Psoas muscle (tissue), 8 donors: ENCODE measurements around the gene ACKR3. TPM values are rescaled to one million over a fixed set of nuclear protein-coding genes. Genes with fewer than 3 reads are reported as not detected.
A peak's percentile ranks its signal among the peaks of the same experiment; 100 is the strongest.

Experiments
- ATAC-seq, 4 donors: fragments of 200-7000 bp; cut with Tn5 transposase; one replicate each; pipeline ENCODE4 v1.9.1; 2020; ENCODE audit warnings: moderate library complexity in 3 of 4, mild to moderate bottlenecking in 2 of 4
- DNase-seq, 2 donors: peaks; one replicate each; pipeline ENCODE4 v3.0.0-alpha.2; 2020
- H3K27ac ChIP-seq: fragments of 200-600 bp; one replicate; pipeline ENCODE4 v1.8.0; 2022
- H3K27me3 ChIP-seq, 3 donors: fragments of 200-600 bp in 1 of 3; one replicate each; pipeline versions ENCODE4 v1.6.1 to v1.8.0; 2013 to 2022; ENCODE audit warnings: low read length in 2 of 3, mild to moderate bottlenecking in 2 of 3, moderate library complexity in 1 of 3; ENCODE audit not compliant: insufficient read depth in 3 of 3
- H3K36me3 ChIP-seq, 2 donors: fragments of 200-600 bp in 1 of 2; one replicate each; pipeline versions ENCODE4 v1.6.1 to v1.8.0; 2013 to 2022; ENCODE audit warnings: low read depth in 1 of 2, mild to moderate bottlenecking in 1 of 2, moderate library complexity in 1 of 2; ENCODE audit not compliant: insufficient read depth in 1 of 2
- H3K4me1 ChIP-seq: fragments of 200-600 bp; one replicate; pipeline ENCODE4 v1.8.0; 2022
- H3K4me3 ChIP-seq: fragments of 200-600 bp; one replicate; pipeline ENCODE4 v1.8.0; 2022; ENCODE audit warnings: mild to moderate bottlenecking
- H3K9me3 ChIP-seq: fragments of 200-600 bp; one replicate; pipeline ENCODE4 v1.8.0; 2022
- CTCF ChIP-seq: fragments of 200-600 bp; IDR thresholded peaks from one replicate; pipeline ENCODE4 v1.8.0; 2022; ENCODE audit warnings: antibody characterized with exemption
- WGBS, 3 donors: extraction: QIAGEN DNeasy Blood & Tissue Kit; methylation state at CpG; one replicate each; pipeline versions ENCODE4 v1.1.6 to v1.1.7; 2013; 5-methylcytosine and 5-hydroxymethylcytosine counted together
- intact Hi-C, 2 donors: fragments of 100-400 bp; cut with DNase I; formaldehyde crosslinking; loops; one replicate each; pipeline versions ENCODE4 v1.11.0 to v1.14.2; 2022
- polyA plus RNA-seq, 3 donors: library from polyadenylated mRNA; stranded (reverse); fragments of 200-250 nt; gene quantifications; one replicate each; pipeline ENCODE4 v1.2.3, GENCODE V29; 2013
- total RNA-seq, 4 donors: library from RNA; stranded (reverse); fragmentation: NEBNext Ultra II Directional in 2 of 4; extraction: Animal tissue kit (Norgen Biotek cat#: 25700) in 2 of 4; gene quantifications; one replicate each; pipeline versions ENCODE4 v1.2.1 to v1.2.4, GENCODE V29; 2021 to 2023
- donor health status: healthy with polysubstance abuse.
- donor health status: DM: no; HTN: no; CAD: no; lungs with moderate emphysema.
- donor health status: Bipolar disorder and iron deficiency.
- donor health status: healthy.
- donor health status: DM: yes; HTN: yes; CAD: no.
- donor health status: DM: no; HTN: no; CAD: no.
- donor health status: DM: no; HTN: no; CAD: no.
- donor health status: DM: yes; HTN: yes; CAD: no.

The ACKR3 gene
- total and polyA plus RNA-seq, 7 donors, result 7.8 to 25.3 (median 14.7) TPM

- Histone ChIP-seq H3K36me3 (no peaks in the 10 kb centered on the region), H3K4me3 (no peak overlapping the region), H3K27ac (no peak overlapping the region), H3K4me1 (no peaks in the 10 kb centered on the region), H3K27me3 (peaks cover 0 to 2% (median 0%) of the 10 kb centered on the region in 3 donors), H3K9me3 (no peaks in the 10 kb centered on the region)
- WGBS, 3 donors, result 88 to 90% (median 89%) methylated on average over 11 of the region's 11 CpGs
- intact Hi-C loops, result no loop called here
- DNase-seq (no peak), ATAC-seq (no peak)
- no peak for TF ChIP-seq CTCF
Observed at GRCh38 chr2:236558036-236558435, 11.6 kb upstream of the ACKR3 start.

DNA sequence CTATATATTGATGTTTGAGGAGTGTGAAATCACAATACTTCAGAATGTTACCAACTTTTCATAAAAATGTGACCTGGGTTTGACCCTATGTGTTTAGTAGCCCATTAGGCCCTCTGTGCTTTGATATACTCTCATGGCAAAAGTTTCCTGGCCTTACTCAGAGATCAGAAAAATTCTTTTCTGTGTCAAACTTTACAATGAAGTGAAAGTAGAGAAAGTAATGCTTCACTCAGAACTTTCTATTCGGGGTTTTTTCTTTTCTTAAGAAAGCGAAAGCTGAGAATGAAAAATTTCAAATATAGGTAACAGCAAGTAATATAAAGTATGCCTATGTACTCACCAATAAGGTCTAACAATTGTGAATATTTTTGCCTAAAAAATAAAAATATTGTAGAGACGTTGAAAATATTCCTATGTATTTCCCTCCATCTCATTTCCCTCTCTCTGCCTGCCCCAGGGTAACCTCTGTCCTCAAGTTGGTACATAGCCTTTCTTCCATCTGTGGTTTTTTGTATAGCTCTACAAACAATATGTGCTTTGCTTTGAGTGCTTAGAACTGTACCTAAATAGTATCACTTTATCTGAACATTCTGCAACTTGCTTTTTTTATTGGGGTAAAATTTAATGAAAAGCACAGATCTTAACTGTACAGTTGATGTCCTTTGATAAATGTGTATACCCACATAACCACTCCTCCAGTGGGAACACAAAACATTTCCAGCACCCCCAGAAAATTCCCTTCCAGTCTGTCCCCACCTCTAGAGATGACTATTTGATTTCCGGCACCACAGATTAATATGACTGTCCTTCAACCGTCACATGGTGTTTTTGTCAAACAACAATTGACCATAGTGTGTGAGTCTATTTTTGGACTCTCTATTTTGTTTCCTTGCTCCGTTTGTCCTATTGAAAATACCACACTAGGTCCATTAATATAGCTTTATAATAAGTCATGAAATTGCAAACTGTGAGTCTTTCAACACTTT is 10.3 kb upstream of the ACKR3 start:
- intact Hi-C loops, result no loop called here
- no peak overlapping the region for H3K4me3 ChIP-seq
- H3K36me3 ChIP-seq, result no peaks in the 10 kb centered on the region
- DNase-seq (no peak), ATAC-seq (no peak)
- no peak overlapping the region for H3K27ac ChIP-seq
- H3K9me3 ChIP-seq, result no peaks in the 10 kb centered on the region
- TF ChIP-seq CTCF, result no peak
- WGBS, 3 donors, result 53 to 63% (median 58%) methylated on average over 6 of the region's 6 CpGs
- H3K27me3 ChIP-seq, result peaks cover 0 to 2% (median 0%) of the 10 kb centered on the region in 3 donors
- no peaks in the 10 kb centered on the region for H3K4me1 ChIP-seq

- Histone ChIP-seq H3K4me3 (no peak overlapping the region), H3K4me1 (no peaks in the 10 kb centered on the region), H3K36me3 (no peaks in the 10 kb centered on the region), H3K27me3 (no peaks in the 10 kb centered on the region), H3K27ac (no peak overlapping the region), H3K9me3 (no peaks in the 10 kb centered on the region)
- DNase-seq (no peak), ATAC-seq (no peak)
- no peak for TF ChIP-seq CTCF
- intact Hi-C loops, result no loop called here
- 93 to 99% (median 96%) methylated on average over 3 of the region's 3 CpGs for WGBS, 3 donors
Observed at GRCh38 chr2:236561874-236562273, 7.8 kb upstream of the ACKR3 start.

DNA sequence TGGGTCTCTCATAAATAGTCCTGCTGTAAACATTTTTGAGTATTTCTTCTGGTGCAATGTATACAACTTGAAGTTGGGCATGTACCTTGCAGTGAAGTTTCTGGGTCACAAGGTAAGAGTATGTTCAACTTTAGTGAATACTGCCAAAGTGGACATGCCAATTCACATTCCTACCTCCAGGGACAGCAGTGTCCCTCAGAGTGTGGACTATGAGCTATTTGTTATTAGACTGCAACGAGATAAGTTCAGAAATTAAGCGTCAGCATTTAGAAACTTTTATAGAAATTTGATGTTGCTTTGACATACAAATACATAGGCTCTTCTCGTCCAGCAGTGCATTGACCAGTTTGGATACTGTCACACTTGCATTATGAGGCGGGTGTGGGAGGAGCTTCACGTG is 7.2 kb upstream of the ACKR3 start:
- peak; percentile 54 for TF ChIP-seq CTCF
- WGBS, 3 donors, result 71 to 76% (median 76%) methylated on average over 5 of the region's 5 CpGs
- Histone ChIP-seq H3K36me3 (no peaks in the 10 kb centered on the region), H3K27me3 (no peaks in the 10 kb centered on the region), H3K4me3 (no peak overlapping the region), H3K4me1 (no peaks in the 10 kb centered on the region), H3K27ac (no peak overlapping the region), H3K9me3 (no peaks in the 10 kb centered on the region)
- ATAC-seq, result peak in 1 of 4 donors; percentile 65
- no peak for DNase-seq
- intact Hi-C loops, result no loop called here
